OCI-M1 (cell line): ENCODE results near the gene ACTR2.
A peak's percentile ranks its signal among the peaks of the same experiment; 100 is the strongest.

Experiments used
- DNase-seq: peaks from one replicate; lab custom pipeline; 2025; lab: John Stamatoyannopoulos, UW

The ACTR2 gene

DNA sequence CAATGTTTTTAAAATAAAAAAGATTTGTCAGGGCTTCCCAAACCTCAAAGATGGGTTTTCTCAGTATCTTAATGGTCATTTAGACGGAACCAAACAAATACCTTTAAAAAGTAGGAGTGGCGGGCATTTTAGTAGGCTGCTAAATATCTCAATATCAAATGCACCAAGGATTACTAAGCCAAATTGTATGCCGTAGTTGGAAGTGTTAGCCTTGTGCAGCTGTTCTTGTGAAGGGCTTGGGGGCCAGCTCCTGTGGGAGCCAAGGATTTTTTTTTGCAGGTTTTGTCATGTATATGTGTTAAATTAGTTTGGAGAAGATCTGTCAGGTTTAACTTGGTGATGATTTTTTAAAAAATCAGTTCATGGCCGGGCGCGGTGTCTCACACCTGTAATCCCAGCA lies 52.1 kb downstream of the ACTR2 start:
- no peak for DNase-seq

DNA sequence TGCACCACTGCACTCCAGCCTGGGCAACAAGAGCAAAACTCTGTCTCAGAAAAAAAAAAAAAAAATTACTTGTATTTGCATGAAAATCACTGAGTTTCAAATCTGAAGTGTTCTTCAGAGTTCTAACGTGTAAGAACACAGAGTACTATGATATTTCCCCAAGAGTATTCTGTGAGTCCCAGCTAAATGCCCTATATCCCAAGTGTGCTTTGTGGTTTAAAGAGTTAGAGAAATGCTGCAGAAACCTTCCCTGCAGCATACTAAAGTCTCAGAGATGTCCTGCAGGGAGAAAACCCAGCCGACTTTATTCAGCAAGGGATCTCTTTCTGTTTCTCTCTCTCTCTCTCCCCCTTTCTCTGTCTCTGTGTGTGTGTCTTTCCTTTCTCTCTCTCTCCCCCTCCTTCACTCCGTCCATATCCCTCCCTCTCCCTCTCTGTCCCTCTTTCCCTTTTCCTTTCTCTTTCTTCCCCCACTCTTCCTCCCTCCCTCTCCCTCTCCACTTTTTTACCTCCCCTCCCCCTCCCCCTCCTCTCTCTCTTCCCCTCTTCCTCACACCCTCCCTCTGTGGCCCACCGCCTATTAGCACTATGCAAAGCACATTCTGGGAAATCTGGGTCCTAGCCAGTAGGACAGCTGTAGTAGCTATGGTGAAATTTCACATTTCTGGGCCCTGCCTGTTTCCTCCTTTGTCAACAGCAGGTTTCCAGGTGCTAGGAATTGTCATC lies 54.2 kb downstream of the ACTR2 start:
- DNase-seq: no peak

DNA sequence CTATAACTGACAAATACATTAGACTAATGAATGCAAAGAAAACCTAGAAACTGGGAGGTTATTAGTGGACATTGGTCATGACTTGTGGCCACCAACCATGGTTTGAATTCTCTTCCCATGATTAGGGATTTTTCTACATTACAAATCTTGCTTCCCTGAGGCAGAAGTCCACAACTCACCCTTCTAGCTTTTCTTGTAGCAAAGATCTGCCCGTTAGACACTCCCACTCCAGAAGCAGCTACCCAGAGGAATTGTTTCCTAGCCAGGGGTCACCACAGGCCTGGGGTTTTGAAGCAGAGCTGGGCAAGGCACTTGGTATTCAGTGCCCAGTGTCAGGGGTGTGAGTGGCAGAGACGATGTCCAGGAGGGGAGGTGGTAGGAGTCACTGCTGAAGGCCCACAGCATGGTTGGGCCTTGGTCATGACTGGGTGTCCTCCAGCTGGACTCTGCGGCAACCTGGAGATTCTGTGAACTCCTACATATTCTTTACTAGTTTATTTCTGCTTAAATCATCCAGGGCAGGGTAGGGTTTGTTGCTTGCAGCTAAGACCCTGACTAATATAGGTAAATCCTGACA lies 54.9 kb downstream of the ACTR2 start:
- no peak for DNase-seq

DNA sequence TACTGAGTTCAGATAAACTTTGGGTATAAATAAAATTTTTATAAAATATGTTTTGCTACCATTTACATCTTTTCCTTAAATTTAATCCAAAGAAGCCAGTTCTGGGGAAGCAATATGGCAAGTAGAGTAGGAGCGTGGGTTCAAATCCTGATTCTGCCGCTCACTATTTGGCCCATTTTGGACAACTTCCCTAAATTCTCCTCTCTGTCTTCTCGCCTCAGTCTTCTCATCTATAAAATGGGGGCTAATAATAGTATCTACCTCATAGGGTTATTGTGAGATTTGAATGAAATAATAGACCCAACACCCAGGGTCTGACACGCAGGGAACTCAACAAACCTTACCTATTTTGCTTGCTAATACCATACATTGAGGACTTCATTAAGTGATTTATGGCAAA lies 59.7 kb downstream of the ACTR2 start:
- no peak for DNase-seq

DNA sequence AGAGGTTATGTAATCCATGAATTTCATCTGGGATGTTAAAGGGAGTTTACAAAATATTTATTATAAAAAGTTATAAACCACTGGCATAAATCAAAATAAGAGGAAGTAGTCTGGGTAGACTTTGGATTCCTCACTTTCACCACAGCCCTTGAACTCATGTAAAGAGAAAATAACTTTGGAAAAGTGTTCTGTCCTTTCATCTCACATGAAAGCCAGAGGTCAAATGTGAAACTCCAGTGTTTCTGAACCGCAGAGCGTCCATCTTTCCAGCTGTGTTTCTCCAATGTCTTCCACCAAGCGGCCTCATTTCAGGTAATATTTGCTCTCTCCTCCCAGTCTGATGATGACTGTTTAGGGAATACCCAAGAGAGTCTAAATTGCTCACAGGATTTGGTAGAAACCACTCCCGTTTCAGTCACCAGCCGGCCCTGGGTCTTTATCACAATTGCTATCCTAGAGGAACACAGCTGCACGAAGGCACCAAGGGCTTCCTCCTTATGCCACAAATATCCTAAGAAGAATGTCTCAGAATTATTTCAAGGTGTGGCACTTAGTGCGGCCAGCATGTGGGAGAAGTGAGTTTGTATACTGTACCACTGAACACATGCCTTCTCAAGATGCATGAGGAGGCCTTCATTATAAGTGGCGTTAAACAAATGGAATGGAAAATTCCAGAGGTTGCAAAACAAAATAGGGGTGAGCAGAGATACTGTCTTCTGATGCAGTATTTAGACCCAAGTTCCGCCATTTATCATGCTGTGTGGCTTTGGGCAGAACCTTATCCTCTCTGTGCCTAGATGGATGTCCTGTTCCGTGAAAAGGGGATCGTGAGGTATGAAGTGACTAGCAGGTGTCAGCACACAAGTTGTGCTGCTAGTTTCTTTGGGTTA lies 63.8 kb downstream of the ACTR2 start:
- no peak for DNase-seq

DNA sequence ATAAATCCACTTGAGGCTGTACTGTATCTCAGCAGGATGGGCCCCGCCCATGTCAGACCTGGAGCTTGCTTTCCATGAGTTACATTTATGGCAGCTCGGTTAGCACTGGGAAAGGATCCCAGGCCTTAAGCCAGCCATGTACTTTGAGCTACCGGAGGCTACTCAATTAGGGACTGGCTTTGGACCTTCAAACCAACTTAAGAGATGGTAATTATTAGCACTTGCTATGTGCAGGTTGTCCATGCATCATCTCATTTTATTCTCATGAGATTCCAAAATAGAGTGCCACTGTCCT lies 64.4 kb downstream of the ACTR2 start:
- DNase-seq: no peak

DNA sequence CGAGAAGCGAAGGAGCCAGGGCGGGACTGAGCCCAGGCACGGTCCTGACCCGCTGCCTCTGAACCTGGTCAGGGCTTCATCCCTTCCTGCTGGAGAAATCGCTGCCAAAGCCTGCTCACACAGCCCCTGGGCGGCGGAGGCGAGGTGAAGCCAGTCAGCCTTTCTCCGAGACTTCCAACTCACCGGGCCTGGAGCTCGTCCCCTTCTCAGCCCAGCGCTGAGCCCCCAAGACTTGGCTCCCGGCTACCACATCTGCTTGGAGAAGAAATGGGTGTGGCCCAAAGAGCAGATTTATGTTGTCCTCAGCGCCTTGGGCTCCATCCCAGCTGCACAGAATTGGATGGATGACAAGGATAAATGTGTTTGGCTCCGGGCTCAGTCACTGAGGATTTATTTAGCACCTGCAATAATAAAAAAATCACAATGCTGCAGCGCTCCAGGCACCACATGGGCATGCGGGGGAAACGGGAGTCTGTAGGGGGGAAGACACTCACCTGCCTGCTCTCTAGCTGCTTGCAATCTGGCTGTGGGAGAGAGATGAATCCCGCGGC lies 64.9 kb downstream of the ACTR2 start:
- DNase-seq: no peak

DNA sequence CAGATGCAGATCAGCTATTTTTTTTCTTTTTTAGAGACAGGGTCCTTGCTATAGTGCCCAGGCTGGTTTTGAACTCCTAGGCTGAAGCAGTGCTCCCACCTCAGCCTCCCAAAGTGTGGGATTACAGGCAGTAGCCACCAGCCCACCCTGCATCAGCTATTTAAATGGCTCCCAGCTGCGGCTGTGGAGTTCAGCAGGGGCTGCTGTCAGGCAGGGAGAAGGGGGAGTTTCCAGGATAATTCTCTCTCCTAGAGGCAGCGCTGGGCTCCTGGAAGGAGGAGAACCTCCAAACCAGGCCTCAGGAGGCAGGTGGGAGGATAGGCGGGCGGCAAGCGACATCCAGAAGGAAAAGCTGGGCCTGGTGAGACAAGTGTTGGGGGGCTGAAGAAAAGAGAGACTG lies 65.7 kb downstream of the ACTR2 start:
- DNase-seq: no peak

DNA sequence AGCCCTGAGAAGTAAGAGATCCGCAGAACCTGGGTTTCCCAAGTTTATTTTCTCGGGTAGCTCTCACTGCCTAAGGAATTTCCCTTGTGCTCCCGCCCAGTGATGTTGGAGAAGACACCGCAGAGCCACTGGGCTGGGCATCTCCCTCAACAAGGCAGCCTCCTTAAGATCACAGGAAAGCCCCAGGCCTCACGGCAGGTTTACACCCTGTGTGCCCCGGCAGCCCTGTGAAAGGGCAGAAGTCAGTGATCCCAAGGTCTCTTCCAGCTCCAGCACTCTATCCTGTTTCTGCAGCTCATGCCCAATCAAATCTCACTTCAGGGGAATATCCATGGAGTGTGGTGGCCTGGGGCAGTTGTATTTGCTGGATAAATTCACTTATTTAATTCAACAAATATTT lies 66.5 kb downstream of the ACTR2 start:
- DNase-seq: no peak

DNA sequence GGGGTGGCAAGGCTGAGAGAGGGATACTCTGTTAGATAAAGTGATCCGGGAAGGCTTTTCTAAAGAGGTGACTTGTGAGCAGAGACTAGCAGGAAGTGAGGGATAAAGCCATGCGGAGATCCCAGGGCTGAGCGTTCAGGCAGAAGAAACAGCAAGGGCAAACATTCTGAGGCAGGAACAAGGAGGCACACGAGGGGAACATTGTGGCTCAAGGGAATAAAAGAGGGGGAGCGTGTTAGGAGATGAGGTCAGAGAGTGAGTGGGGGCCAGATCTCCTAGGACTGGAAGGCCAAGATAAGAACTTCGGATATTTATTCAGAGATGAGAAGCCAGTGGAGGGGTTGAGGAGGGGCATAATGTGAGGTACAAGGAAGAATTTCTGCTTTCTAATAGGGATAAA lies 67.1 kb downstream of the ACTR2 start:
- peak; percentile 29 for DNase-seq

DNA sequence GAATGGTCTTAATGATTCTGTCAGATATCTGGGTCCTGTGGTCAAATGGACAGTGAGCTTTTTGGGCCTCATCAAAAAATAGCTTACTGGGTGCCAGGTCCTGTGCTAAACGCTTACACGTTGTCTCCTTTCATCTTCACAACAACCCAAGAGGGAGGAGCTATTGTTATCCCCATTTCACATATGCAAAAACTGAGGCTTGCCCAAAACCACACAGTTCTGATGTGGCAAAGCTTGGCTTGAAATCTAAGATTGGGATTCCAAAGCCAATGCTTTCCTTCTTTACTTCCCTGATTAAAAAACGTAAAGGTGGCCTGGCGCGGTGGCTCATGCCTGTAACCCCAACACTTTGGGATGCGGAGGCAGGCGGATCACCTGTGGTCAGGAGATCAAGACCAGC lies 69.3 kb downstream of the ACTR2 start:
- DNase-seq: no peak

DNA sequence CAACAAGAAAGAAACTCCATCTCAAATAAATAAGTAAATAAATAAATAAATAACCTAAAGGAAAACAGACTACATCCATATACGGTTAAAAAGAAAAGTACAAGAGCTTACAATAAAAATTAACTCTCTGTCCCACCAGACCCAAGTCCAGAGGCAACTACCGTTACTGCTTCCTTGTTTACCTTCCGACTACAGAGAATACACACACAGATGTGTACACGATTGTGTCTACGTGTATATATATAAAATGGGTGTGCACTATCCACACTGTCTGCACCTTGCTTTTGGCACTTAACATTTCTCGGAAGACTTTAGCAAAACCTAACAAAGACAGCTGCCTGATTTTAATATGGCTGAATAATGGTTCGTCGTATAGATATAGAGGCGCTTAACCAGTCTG lies 69.9 kb downstream of the ACTR2 start:
- no peak for DNase-seq

DNA sequence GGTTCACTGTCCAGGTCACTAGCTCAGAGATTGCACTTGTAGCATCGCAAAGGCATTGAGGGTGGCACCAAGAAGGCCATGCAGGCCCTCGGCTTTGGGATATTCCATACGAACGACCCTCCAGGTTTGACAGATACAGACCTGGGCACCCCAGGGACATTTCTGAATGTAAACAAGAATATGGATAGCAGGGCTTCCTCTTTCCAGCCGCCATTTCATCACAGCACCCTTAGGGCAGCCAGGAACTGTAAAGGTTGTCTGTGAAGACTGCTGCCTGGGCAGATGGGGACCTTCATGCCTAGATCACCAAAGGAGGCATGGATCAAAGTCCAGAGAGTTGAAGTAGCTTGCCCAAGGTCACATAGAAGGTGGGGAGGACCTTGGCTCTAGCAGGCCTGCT lies 70.5 kb downstream of the ACTR2 start:
- no peak for DNase-seq

DNA sequence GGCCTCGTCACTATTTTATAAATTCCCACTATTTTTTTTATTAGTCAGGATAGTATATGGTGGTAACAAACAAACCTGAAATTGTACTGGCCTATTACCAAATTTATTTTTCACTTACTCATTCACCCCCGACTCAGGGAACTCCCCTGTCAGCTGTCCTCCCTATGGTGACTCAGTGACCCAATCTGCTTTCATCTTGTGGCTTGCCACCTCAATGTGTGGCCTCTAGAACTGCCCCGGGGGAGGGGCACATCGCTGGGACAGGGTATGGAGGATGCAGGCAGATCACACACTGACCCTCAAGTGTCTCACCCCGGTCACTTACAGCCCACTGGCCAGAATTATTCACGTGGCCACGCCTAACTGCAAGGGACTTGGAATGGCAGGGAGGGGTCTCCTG lies 71.6 kb downstream of the ACTR2 start:
- peak; percentile 22 for DNase-seq

DNA sequence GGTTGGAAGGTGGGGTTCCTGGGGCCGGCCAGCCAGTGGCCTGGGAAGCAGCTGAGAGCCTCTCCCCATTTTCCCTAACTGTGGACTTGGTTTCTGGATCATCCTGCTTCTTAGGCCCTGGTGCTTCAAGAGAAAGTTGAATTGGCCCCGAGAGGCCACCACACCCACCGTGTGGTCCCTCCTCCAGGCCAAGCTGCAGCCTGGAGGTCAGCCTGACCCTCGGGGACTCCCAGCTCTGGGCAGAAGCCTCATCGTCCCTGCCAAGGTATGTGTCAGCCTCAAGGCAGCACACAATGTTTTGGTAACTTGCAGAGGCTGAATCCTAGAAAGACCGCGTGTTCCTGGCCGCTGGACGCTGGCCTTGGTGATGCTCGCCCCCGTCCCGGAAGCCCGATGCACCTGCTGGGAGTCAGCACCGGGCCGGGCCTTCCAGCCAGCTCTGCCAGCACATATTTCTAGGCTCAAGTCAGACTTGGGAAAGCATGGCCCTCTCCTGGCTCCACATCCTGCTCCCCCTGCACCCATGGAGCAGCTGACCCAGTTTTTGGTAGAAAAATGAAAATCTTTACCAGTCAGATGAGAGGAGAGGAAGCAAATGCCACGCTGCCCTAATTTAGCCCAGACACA lies 72.6 kb downstream of the ACTR2 start:
- no peak for DNase-seq

DNA sequence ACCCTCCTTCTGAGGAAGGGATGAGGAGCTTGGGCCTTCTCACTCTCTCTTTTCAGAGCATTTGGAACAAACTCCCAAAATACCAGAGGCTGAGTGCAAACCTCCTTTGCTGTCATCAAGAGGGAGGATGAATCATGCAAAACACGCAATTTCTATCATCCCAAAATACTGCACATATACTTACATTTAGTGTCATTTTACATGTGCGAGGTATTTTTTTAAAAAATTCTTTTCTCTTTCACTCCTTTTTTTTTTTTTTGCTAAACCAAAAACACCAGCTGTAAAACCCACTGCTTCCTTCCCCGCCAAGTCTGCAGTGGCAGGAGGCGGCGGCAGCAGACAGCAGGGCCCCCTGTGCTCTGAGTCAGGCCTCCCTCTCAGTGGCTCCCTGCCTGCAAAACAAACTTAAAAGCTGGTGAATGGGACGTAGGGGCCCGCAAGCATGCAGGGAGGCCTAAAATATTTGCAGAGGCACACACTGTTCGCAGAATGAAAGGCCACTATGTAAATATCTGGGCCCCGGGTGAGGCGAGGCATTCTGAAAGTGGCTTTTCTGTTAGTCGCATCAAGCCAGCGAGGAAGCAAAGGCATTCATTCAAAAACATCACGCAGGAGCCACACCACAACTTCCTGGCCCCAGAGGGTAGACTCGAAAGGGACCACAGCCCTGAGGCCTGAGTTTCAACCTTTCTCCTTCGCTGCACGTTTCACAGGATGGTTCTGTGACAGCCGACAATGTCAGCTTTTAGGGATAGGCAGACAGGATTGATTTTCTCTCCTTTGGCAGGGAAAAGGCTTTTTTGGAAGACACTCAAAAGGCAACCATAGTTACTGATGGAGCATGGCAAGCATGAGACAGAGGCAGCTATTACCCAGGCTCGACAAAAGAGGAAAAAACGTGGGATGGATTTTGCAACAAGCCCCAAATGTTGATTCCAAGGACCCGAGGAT lies 73.4 kb downstream of the ACTR2 start:
- no peak for DNase-seq

DNA sequence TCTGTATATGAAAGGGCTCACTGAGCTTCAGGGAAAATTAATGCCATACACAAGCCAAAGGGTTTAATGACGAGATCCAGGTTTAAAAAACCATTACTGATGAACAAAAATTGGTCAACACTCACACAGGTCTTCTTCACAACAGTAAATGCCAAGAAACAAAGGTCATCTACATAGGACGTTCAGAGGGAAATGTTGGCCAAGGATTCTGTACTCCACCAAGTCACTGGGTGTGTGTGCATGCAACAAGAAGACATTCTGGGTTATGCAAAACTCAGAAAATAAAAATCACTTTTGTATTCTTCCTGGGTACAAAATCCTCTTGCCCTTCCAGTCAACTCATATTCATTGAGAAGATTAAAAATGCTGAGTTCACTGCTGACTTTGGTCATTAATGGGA lies 78.3 kb downstream of the ACTR2 start:
- DNase-seq: no peak

DNA sequence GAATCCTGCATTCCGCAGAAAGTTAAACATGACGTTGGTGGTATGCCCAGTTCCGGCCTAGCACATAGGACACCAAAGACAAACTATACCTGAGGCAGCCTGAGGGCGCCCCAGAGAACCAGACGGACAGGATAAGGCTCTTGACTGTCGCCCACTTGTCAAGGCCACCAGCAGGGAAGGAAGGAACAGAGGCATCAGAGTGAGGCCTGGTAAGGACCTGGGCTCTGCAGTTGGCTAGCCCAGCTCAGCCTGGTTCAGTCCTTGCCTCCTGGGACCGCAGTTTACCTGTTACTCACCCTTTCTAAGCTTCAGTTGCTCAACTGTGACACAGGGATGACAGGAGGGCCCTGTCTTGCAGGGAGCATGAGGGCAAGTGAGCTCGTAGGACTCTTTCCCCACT lies 82.1 kb downstream of the ACTR2 start:
- no peak for DNase-seq

DNA sequence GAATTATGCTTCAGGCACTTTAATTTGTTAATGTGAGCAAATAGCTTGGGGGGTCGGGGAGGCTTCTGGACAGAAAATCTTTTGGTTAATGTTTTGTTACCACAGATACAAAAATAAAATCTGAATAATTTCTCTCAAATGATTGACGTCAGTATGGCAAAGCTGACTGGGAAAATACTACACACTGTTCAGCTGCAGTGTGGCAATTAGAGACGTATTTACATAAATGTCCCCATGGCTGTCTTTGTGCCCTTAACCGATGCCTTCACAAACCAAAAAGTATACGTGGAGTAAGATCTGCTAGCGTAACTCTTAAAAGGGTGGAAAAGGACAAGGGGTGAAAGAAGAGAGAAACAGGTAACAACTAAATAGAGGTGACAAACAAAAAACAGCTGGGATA lies 83.4 kb downstream of the ACTR2 start:
- no peak for DNase-seq

DNA sequence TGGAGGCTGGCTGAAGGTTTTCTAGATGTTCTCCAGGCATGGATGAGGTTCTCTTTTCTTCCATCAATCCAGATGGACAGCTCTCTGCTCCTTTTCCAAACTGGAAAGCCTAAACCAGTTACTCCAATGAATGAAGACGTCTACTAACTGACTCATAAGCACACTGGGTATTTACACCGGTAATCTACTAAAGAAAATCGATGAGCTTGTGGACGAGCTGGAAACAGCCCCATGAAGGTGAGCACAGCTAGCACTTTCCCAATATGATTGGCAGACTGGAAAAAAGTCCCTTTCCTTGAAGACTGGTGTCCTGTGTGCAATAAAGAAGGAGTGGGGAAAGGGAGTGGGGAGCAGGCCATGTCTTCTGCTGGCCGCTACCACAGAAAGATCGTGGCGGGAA lies 84.0 kb downstream of the ACTR2 start:
- DNase-seq: no peak

DNA sequence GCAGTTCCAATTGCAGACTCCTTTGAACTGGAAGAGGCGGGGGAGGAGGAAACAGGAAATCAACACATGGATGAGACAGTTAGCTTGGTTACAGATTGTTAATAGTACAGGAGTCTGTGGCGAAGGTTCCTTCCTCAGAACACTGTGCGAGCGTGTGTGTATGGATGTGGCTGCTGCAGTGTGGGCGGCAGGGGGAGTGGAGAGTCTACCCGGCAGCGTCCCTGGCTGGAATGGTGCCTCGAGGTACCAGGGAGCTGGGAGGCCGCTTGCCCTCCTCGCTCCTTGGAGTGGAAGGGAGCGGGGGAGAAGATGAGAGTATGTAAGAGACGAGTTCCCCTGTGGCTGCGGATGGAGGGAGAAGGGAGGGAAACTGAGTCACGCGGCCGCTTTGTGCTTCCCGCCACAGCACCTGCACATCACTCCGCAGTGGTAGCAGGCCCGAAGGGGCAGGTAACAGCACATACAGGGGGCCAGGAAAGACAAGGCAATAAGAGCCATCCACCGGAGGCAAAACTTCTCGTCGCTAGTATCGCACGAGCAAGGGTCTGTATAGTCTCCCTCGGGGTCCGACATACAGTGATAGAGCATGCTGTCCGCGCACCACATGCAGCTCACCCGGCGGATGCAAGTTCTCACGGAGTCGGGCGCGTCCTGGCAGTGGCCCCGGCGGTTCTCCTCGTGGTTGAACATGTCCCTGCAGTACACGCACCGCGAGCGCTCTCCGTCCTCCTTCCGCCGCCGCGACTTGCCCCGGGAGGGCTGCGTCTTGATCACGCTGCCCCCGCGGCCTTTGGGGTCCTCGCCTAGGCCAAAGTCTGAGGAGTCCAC lies 85.7 kb downstream of the ACTR2 start:
- no peak for DNase-seq
